ENCODE data around the gene MACROD2. TPM values are rescaled to one million over a fixed set of nuclear protein-coding genes. Genes with fewer than 3 reads are reported as not detected.

MACROD2 gene
- total and polyA plus RNA-seq, 4 donors, result 0.66 to 10.5 (median 3.3) TPM

DNA sequence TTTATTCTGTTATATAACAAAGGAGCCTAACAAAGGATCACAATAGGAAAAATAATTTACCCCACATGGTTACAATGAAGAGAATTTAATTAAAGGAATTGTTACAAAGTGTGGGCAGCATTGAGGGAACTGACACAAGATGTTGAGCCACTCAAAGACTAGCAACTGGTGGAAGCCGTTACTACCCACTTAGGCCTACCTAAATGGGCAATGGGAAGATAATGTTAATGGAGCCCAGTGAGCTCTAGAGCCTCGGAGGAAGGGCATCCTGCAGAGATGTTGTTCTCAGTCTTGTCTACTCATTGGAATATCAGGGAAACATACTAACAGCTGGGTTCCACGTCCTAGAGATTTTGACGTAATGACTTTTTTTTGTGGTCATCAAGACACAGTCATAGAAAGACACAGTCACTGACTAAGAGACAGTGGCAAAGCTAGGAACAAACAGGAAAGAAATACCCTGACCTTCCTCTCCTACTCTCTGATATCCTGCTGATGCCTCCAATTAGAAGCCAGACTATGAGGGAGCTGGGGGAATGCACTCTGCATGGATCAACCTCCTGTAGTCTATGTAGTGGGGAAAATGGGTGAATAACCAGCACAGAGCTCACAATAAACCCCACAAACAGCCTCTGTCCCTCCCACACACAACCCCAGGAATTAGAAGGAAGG lies 865.8 kb downstream of the MACROD2 start:
- Histone ChIP-seq H3K4me3 (ENCODE audit: low read depth in 1 of 3, low read length in 3 of 3) (no peak overlapping the region), H3K9me3 (ENCODE audit: control insufficient read depth in 4 of 4, low read length in 3 of 4) (no peaks in the 10 kb centered on the region), H3K9ac (ENCODE audit: low read depth in 1 of 2, low read length in 2 of 2) (no peak overlapping the region), H3K27me3 (ENCODE audit: control insufficient read depth in 4 of 4, insufficient read depth in 4 of 4, low read length in 3 of 4) (no peaks in the 10 kb centered on the region), H3K27ac (ENCODE audit: low read depth in 1 of 2, low read length in 2 of 2) (no peak overlapping the region), H3K36me3 (ENCODE audit: control insufficient read depth in 4 of 4, insufficient read depth in 3 of 4, low read depth in 1 of 4, low read length in 3 of 4) (no peaks in the 10 kb centered on the region), H3K4me1 (ENCODE audit: control insufficient read depth in 4 of 4, insufficient read depth in 4 of 4, low read length in 3 of 4) (no peaks in the 10 kb centered on the region)
- TF ChIP-seq JUND (IDR thresholded peaks at IDR 0.05), result no peak
- no peak for TF ChIP-seq HNF4A (conservative IDR thresholded peaks at IDR 0.05)
- TF ChIP-seq, protein P1, sequence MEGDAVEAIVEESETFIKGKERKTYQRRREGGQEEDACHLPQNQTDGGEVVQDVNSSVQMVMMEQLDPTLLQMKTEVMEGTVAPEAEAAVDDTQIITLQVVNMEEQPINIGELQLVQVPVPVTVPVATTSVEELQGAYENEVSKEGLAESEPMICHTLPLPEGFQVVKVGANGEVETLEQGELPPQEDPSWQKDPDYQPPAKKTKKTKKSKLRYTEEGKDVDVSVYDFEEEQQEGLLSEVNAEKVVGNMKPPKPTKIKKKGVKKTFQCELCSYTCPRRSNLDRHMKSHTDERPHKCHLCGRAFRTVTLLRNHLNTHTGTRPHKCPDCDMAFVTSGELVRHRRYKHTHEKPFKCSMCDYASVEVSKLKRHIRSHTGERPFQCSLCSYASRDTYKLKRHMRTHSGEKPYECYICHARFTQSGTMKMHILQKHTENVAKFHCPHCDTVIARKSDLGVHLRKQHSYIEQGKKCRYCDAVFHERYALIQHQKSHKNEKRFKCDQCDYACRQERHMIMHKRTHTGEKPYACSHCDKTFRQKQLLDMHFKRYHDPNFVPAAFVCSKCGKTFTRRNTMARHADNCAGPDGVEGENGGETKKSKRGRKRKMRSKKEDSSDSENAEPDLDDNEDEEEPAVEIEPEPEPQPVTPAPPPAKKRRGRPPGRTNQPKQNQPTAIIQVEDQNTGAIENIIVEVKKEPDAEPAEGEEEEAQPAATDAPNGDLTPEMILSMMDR (IDR thresholded peaks at IDR 0.05; ENCODE audit: low read depth, low read length, missing input control), result no peak
- no peak for TF ChIP-seq YY1 (IDR thresholded peaks at IDR 0.05)
- no peak for TF ChIP-seq SP1 (IDR thresholded peaks at IDR 0.05)
- TF ChIP-seq, protein P2, sequence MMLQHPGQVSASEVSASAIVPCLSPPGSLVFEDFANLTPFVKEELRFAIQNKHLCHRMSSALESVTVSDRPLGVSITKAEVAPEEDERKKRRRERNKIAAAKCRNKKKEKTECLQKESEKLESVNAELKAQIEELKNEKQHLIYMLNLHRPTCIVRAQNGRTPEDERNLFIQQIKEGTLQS (IDR thresholded peaks at IDR 0.05), result no peak
- no peak for TF ChIP-seq FOXA2 (IDR thresholded peaks at IDR 0.05)
- no peak for TF ChIP-seq RAD21 (IDR thresholded peaks at IDR 0.05)
- 94% methylated on average over 4 of the region's 4 CpGs for WGBS
- no peak for DNase-seq (ENCODE audit: low spot score)

DNA sequence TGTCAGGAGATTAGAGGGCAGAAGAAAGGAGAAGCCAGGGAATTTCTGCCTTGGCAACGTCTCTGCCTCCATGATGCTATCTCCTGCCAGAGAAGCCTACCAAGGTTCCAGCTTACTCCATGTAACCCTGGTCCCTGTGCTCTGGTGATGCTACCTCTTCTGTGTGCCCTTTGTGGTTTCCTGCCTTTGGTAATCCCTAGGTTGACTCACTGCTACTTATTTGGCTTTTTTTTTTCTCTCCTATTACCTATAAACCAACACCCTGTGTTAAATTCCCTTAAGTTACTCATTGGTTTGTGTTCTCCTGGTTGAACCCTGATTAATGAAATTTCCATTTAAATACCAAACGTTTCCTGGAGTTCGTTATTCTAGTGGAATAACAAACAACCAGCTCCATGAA lies 869.9 kb downstream of the MACROD2 start:
- TF ChIP-seq REST (IDR thresholded peaks at IDR 0.05) (no peak), ZBTB33 (IDR thresholded peaks at IDR 0.05) (no peak), MAX (IDR thresholded peaks at IDR 0.05) (no peak), JUND (IDR thresholded peaks at IDR 0.05) (no peak), FOXA2 (IDR thresholded peaks at IDR 0.05) (no peak), RAD21 (IDR thresholded peaks at IDR 0.05) (no peak), YY1 (IDR thresholded peaks at IDR 0.05) (no peak), TAF1 (conservative IDR thresholded peaks at IDR 0.05) (no peak), NR2F2 (IDR thresholded peaks at IDR 0.05) (no peak), SP1 (IDR thresholded peaks at IDR 0.05) (no peak), HNF4A (conservative IDR thresholded peaks at IDR 0.05) (no peak)
- TF ChIP-seq, protein P1 (IDR thresholded peaks at IDR 0.05; ENCODE audit: low read depth, low read length, missing input control), result no peak
- TF ChIP-seq, protein P2 (IDR thresholded peaks at IDR 0.05), result no peak
- H3K4me1 ChIP-seq (ENCODE audit: control insufficient read depth in 4 of 4, insufficient read depth in 4 of 4, low read length in 3 of 4), result no peaks in the 10 kb centered on the region
- no peaks in the 10 kb centered on the region for H3K36me3 ChIP-seq (ENCODE audit: control insufficient read depth in 4 of 4, insufficient read depth in 3 of 4, low read depth in 1 of 4, low read length in 3 of 4)
- 85% methylated on average over 3 of the region's 3 CpGs for WGBS
- H3K9me3 ChIP-seq (ENCODE audit: control insufficient read depth in 4 of 4, low read length in 3 of 4), result no peaks in the 10 kb centered on the region
- no peak overlapping the region for H3K9ac ChIP-seq (ENCODE audit: low read depth in 1 of 2, low read length in 2 of 2)
- H3K27ac ChIP-seq (ENCODE audit: low read depth in 1 of 2, low read length in 2 of 2), result no peak overlapping the region
- no peaks in the 10 kb centered on the region for H3K27me3 ChIP-seq (ENCODE audit: control insufficient read depth in 4 of 4, insufficient read depth in 4 of 4, low read length in 3 of 4)
- no peak overlapping the region for H3K4me3 ChIP-seq (ENCODE audit: low read depth in 1 of 3, low read length in 3 of 3)
- no peak for DNase-seq (ENCODE audit: low spot score)

All from liver (tissue), 9 donors.